Mammary epithelial cell (primary cell): ENCODE measurements around the gene PHF2.

Experiments
- EZH2 ChIP-seq: IDR thresholded peaks from 2 replicates; pipeline ENCODE4 v1.6.1; 2012; ENCODE audit warnings: low read length, inconsistent platforms, borderline replicate concordance
- TF ChIP-seq, protein P1 (sequence below), 2 donors: IDR thresholded peaks in 1 of 2; conservative IDR thresholded peaks in 1 of 2; 2 replicates each; pipeline ENCODE4 v1.5.1; 2011 to 2012; ENCODE audit warnings: inconsistent platforms in 2 of 2, low read length in 2 of 2, mild to moderate bottlenecking in 2 of 2, control low read depth in 1 of 2, low read depth in 1 of 2; ENCODE audit not compliant: insufficient read depth in 1 of 2; ENCODE audit errors: extremely low read depth in 1 of 2

DNA sequence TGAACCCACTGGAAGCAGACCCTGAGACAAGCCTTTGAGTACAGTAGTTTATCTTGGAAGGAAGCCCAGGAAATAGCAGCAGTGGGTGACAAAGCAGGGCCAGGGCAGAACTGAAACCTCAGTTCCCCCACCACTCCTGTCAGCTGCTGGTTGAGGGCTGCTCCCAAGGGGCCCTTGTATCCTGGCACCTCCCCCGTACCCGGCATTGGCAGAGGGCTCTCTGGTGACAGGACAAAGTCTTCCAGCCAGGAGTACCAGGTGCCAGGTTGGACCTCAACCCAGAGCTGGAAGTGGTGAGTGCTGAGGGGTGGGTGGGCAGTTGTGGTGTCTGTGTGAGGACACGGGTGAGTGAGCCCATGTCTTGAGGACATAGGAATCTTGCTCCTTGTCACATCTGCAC, 123.3 kb downstream of the PHF2 start:
- TF ChIP-seq, protein P1, sequence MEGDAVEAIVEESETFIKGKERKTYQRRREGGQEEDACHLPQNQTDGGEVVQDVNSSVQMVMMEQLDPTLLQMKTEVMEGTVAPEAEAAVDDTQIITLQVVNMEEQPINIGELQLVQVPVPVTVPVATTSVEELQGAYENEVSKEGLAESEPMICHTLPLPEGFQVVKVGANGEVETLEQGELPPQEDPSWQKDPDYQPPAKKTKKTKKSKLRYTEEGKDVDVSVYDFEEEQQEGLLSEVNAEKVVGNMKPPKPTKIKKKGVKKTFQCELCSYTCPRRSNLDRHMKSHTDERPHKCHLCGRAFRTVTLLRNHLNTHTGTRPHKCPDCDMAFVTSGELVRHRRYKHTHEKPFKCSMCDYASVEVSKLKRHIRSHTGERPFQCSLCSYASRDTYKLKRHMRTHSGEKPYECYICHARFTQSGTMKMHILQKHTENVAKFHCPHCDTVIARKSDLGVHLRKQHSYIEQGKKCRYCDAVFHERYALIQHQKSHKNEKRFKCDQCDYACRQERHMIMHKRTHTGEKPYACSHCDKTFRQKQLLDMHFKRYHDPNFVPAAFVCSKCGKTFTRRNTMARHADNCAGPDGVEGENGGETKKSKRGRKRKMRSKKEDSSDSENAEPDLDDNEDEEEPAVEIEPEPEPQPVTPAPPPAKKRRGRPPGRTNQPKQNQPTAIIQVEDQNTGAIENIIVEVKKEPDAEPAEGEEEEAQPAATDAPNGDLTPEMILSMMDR (conservative IDR thresholded peaks at IDR 0.05 in 1 of 2, IDR thresholded peaks at IDR 0.05 in 1 of 2; ENCODE audit: extremely low read depth in 1 of 2, insufficient read depth in 1 of 2, low read depth in 1 of 2, low read length in 2 of 2), result no peak
- no peak for TF ChIP-seq EZH2
